GM18951 (cell line): ENCODE results near the gene ZFP92.

ENCODE experiments used
- POLR2A ChIP-seq: IDR thresholded peaks from 4 replicates; pipeline ENCODE4 v1.6.1; 2011; ENCODE audit warnings: mild to moderate bottlenecking; ENCODE audit not compliant: insufficient read length, insufficient read depth; ENCODE audit errors: extremely low read depth
- in situ Hi-C: fragments of 300-500 bp; cut with MboI; formaldehyde crosslinking; loops from one replicate; pipeline ENCODE4 v1.12.0; 2022; ENCODE audit warnings: low sequenced_read_pairs, mixed read lengths, inconsistent platforms; ENCODE audit not compliant: unreplicated experiment

ZFP92 gene

DNA sequence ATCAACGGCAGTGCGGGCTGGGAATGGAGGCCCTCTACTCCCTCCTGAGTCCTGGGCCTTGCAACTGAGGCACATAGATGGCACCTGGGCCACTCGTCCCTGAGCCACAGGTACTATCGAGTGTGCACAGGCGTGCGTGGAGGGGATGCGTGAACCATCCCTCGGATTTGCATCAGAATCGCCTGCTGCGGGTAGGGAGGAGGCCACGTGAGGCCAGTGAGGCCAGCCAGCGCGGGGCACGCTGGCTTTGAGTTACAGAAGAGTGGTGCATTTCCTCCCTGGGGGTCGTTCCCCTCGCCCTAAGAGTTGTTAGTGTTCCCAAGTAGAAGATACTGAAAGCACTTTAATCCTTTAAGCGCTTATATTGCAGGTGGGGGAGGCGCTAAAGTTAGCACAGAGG is 10.6 kb downstream of the ZFP92 start:
- TF ChIP-seq POLR2A, result no peak
- in situ Hi-C loops, result no loop called here

DNA sequence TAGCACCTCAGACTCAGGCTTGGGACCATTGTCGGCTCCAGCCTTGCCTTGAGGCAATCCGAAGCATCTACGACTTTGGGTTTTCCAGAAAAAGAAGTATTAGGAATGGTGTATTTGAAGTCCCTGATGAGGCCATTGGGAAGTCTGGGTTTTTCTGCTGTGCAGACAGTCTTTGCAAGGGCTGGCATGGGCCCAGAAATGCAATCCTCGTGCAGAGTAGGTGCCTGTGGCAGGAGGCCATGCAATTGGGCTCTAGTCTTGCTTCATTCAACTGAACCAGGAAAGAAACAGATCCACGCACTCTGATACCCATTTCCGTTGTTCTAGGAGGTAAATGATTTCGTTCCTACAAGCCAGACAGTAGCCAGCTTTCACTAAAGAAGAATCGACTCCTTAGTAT is 12.4 kb downstream of the ZFP92 start:
- in situ Hi-C loops, result no loop called here

DNA sequence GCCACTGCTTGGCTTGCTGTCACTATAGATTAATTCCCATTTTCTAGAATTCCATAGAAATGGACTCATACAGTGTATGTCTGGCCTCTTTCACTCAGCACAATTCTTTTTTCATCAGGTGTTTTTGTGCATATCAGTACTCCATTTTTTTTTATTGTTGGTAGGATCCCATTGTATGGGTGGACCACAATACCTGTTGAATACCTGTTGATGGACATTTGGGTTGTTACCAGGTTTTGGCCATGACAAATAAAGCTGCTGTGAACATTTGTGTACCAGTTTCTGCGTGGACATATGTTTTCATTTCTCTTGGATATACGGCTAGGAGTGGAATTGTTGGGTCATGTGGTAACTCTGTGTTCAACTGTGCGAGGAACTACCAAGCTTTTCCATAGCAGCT is 14.9 kb downstream of the ZFP92 start:
- TF ChIP-seq POLR2A, result no peak
- in situ Hi-C loops, result no loop called here

More for the DNA sequence above, 12.4 kb downstream of the ZFP92 start:
- no peak for TF ChIP-seq POLR2A

DNA sequence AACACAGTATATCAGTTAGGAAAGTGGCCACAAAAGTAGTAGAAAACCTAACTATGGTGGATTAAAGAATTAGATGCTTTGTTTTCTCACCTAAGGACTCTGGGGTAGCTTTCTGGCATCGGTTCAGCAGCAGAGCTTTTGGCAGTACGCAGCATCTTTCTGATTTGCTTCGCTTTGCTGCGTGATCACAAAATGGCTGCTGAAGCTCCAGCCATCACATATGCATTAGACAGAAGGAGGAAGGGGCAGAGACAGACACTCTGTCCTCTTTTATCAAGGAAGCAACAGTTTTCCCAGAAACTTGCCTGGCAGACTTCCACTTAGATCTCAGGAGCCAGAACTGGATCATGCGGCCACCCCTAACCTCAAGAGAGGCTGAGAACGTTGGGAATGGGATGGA is 19.5 kb downstream of the ZFP92 start:
- in situ Hi-C loops, result no loop called here
- no peak for TF ChIP-seq POLR2A

DNA sequence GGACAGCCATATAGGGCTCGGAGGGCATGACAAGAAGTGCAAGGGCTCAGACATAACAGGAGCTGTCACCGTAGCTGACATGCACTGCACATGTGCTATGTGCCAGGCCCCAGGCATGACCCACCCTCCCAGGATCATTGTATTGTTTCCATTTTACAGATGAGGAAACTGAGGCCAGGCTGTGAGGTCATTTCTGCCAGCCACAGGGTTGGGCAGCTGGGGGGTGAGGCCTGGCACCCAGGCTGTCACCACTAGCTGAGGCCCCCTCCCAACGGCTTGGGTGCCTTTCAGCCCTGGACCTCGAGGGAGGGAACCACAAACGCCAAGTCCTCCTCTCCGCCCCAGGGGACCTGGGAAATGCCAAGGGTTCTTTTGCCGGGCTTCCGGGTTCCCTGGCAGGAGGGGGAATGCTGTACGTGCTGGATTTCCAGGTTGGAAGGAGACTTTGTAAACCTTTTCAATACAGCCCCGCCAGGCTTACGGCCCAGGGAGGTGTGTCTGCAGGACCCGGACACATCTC is 21.9 kb downstream of the ZFP92 start:
- in situ Hi-C loops, result no loop called here
- TF ChIP-seq POLR2A, result no peak

DNA sequence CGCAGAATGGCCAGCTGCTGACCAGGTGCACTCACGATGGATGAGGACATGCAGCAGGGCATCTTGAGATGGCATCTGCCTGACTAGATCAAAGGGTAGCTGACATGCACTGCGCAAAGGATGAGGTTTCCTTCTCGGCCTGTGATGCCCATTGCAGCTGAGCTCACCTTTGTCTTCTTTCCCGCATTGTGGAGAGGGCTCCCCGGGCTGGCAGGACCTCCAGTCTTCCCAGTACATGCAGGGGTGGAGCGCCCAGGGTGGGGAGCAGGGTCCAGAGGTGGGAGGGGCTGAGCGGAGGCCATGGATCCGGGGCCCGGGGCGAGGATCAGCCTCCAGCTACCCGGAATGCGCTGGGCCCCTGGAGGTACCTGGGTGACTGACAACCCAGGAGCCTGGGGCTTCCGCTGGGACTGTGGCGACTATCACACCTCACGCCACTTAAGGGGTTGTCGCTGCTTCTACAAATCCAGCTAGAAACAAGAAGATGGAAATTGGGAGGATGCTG is 22.6 kb downstream of the ZFP92 start:
- in situ Hi-C loops, result no loop called here
- TF ChIP-seq POLR2A, result no peak

DNA sequence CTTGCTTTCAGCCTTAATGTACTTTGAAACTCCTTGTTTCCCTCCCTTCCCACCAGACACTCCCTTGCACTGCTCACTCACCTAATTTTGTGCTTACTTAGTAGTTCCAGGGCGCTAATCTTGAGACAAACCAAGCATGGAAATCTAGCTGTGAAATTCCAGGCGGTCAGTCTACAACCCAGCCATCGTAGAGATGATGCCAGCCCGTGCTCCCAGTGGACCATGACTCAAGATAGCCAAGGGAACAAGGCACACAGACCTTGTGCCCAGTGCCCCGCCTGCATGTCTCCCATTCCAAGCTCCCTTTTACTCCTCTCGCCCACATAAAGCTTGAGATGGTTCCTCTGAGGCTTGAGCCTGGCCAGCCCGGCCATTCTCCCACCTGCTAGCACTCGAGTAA is 23.5 kb downstream of the ZFP92 start:
- no peak for TF ChIP-seq POLR2A
- in situ Hi-C loops, result no loop called here

DNA sequence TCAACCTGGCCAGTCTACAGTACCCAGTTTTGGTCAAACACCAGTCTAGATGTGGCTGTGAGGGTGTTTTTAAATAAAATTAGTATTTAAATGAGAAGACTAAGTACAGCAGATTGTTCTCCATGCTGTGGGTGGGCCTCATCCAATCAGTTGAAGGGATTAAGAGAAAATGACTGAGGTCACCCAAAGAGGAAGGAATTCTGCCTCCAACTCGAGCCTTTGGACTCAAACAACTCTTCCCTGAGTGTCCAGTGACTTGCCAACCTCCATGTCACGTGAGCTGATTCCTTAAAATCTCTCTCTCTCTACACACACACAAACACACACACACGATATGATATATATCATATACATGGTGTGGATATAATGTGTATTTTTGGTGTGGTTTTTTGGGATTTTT is 24.6 kb downstream of the ZFP92 start:
- TF ChIP-seq POLR2A, result no peak
- in situ Hi-C loops, result no loop called here

DNA sequence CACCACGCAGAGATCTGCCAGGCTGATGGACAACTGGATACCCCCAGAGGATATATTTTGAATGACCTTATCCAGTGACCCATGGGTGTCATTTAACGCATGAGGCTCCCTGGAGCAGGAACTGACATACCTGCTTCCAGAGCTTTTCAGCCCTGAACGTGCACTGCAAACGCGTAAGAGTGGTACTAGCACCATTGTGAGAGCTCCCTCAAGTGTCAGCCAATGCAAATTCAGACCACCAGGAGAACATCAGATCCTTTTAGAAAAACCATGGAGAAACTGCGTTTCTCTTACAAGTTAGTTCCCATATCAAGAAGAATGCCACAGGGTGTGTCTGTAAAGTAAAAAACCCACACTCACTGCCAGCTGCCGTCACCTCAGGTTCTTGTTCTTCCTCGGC is 27.3 kb downstream of the ZFP92 start:
- in situ Hi-C loops, result no loop called here
- TF ChIP-seq POLR2A, result no peak

DNA sequence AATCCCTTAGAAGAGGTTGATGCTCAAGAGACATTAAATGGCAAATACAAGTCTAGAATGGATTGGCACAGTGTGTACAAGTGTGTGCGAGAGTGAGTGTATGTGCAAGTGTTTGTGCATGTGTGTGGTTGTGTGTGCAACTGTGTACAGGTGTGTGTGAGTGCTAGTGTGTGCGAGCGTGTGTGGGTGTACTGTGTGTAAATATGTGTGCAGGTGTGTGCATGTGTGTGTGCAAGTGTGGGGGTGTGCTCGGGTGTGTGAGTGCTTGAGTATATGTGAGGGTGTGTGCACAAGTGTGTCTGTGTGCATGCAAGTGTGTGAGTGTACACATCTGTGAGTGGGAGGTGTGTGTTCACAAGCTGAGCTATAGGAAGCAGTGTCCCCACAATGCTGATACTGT is 28.7 kb downstream of the ZFP92 start:
- in situ Hi-C loops, result no loop called here
- TF ChIP-seq POLR2A, result no peak

DNA sequence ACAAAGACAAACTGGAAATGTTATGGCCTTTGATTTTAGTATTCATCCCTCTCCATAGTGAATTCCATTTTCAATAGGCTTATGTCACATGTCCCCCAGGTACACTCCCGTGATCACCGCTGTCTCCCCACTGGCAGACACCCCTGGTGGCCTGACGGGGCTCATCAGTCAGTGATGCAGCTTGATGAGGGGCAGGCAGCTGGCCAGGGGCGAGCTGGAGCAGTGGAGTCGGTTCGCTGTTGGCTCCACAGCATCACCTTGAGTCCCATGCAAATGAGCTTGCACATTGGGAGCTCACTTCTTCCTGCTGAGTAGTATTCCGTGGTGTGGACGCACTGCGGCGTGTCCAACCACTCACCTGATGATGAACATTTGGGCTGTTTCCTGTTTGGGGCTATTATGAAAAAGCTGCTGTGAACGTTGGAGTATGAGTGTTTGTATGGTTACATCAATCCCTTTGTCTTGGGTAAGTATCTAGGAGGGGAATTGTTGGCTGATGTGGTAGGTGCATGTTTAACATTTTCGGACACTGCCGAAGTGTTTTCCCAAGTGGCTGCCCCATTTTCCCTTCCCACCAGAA is 29.4 kb downstream of the ZFP92 start:
- in situ Hi-C loops, result no loop called here
- TF ChIP-seq POLR2A, result no peak

DNA sequence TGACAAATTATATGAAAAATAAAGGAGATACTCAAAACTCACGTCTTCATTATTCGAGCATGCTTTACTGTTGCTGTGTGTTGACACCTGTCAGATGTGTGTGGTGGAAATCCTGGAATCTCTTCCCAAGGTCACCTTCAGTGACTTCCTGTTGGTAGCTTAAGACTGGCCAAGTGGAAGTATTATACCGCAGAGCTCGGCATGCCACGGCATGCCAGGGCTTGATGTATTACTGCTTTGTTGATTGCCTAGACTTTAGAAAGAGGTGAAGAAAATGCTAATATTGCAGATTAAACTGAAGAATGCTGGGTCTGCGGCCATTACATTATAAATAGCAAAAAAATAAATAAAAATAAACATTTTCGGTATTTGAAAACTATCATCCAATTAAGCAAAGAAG is 30.0 kb downstream of the ZFP92 start:
- TF ChIP-seq POLR2A, result no peak
- in situ Hi-C loops, result no loop called here

DNA sequence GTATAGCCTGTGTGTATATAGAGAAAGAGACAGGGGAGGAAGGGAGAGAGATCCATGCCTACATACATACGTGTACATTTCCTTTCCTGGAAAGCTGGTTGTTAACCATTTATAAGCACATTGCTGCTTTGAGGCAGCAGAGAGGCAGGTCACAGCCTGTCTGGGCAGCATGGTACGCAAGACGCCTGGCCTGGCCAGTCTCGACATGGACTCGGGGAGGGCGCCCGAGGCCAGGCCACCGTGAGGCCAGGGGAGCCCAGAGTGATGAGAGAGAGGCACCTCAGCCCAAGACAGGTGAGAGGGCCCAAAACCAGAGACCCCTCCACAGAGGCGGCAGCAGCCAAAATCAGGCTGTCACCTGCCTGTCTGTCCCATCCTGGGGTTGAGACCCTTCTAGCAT is 30.7 kb downstream of the ZFP92 start:
- in situ Hi-C loops, result no loop called here
- TF ChIP-seq POLR2A, result no peak

DNA sequence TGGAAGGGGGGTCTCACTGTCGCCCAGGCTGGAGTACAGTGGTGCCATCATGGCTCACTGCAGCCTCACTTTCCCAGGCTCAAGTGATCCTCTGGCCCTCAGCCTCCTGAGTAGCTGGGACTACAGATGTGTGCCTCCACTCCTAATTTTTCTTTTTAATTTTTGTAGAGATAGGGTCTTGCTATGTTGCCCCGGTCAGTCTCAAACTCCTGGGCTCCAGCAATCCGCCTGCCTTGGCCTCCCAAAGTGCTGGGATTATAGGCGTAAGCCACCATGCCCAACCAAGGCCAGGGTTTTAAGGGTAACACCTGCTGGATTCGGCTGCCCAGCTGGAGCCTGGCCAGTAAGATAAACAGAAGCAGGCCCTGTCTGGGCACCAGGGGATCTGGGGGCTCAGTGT is 31.2 kb downstream of the ZFP92 start:
- in situ Hi-C loops, result no loop called here
- TF ChIP-seq POLR2A, result no peak
